AG10803 (cell line): Measurements from ENCODE around the gene TNFRSF18.

Experiments used
- DNase-seq: peaks from one replicate; pipeline ENCODE4 v3.0.0; 2010; ENCODE audit warnings: low read depth
- H3K4me3 ChIP-seq: 2 replicates; pipeline ENCODE4 v1.5.1; 2011; ENCODE audit warnings: mild to moderate bottlenecking, low read length, control low read depth
- TF ChIP-seq, protein P1 (sequence below): conservative IDR thresholded peaks from 2 replicates; pipeline ENCODE4 v1.5.1; 2011; ENCODE audit warnings: mild to moderate bottlenecking, low read length, control low read depth, inconsistent platforms

Gene TNFRSF18

DNA sequence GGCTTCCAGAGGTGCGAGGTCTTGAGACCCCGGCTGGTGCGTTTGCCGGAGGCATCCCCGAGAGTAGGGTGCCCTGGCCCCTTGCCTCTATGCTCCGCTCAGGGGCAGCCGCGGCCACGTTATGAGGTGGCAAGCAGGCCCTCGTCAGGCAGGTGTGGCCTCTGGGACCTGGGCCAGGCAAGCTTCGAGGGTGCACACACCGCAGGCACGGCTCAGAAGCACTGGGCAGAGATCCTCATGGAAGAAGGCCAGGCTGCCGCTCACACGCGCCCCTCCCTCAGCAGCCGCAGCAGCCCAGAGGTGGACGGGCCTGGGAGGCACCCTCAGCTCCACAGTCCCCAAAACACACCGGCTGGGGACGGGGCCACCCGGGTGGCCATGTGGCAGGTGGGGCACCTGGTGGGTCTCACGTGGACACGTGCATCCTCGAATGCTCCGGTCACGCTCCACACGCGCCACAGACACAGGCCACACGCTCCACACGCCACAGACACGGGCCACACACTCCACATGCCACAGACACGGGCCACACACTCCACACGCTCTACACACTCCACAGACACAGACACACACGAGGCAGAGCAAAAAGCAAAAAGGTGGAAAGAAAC is 18.9 kb upstream of the TNFRSF18 start:
- TF ChIP-seq, protein P1, sequence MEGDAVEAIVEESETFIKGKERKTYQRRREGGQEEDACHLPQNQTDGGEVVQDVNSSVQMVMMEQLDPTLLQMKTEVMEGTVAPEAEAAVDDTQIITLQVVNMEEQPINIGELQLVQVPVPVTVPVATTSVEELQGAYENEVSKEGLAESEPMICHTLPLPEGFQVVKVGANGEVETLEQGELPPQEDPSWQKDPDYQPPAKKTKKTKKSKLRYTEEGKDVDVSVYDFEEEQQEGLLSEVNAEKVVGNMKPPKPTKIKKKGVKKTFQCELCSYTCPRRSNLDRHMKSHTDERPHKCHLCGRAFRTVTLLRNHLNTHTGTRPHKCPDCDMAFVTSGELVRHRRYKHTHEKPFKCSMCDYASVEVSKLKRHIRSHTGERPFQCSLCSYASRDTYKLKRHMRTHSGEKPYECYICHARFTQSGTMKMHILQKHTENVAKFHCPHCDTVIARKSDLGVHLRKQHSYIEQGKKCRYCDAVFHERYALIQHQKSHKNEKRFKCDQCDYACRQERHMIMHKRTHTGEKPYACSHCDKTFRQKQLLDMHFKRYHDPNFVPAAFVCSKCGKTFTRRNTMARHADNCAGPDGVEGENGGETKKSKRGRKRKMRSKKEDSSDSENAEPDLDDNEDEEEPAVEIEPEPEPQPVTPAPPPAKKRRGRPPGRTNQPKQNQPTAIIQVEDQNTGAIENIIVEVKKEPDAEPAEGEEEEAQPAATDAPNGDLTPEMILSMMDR = no peak
- no peak overlapping the region for H3K4me3 ChIP-seq
- DNase-seq = no peak

DNA sequence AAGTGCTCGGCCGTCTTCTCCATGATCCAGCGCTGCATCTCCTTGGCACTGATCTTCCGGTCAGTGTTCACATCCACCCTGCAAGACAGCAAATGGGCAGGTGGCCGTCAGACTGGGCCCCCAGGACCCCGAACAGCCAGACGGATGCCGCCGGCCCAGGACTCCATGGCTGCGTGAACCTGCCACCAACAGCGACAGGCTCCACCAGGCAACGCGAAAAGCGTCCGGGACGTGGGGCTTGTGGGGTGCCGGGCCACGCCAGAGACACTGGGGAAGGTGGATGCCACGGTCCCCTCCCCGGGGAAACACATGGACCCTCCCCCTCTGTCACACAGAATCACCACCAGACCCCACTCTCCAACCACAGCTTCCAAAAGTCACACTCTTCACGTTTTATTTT is 17.5 kb upstream of the TNFRSF18 start:
- no peak for DNase-seq
- TF ChIP-seq, protein P1 = no peak
- no peak overlapping the region for H3K4me3 ChIP-seq

DNA sequence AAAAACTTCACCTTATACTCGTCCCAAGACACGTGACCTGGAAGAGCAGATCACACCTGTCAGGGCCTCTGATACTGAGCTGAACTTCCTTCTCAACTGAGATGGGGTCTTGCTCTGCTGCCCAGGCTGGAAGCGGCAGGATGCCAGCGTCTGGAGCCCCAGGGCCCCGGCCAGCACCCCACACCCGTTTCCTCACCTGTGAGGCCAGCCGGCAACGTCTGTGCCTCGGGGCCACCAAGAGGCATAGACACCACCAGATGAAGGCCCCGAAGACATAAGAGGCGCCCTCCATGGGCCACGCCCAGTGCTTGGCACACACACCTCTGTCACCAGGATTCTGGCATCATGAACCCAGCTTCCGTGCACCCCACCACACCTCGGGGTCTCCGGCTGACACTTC is 16.9 kb upstream of the TNFRSF18 start:
- TF ChIP-seq, protein P1 = no peak
- DNase-seq = no peak
- no peak overlapping the region for H3K4me3 ChIP-seq

DNA sequence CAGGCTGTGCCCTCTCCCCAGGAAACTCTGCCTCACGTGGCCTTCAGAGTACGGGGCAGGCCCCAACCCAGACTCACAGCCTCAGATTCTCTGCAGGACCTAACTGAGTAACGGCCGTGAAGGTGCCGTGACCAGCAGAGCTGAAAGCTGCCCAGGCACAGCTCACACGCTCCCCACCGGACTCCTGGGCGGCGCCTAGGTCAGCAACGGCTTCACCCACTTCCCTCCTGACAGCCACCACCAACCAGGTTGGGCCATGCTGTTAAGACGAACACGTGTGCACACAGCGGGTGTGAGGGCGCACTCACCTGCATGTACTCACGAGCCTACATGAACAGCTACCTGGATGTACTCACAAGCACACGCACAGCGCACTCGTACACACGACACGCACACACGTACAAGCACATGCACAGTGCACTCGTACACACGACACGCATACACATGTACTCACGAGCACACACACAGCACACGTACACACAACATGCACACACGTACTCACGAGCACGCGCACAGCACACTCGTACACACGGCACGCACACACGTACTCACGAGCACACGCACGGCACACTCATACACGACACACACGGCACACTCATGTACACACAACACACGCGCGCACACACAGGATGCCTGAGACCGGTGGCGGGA is 16.3 kb upstream of the TNFRSF18 start:
- no peak overlapping the region for H3K4me3 ChIP-seq
- TF ChIP-seq, protein P1 = no peak

DNA sequence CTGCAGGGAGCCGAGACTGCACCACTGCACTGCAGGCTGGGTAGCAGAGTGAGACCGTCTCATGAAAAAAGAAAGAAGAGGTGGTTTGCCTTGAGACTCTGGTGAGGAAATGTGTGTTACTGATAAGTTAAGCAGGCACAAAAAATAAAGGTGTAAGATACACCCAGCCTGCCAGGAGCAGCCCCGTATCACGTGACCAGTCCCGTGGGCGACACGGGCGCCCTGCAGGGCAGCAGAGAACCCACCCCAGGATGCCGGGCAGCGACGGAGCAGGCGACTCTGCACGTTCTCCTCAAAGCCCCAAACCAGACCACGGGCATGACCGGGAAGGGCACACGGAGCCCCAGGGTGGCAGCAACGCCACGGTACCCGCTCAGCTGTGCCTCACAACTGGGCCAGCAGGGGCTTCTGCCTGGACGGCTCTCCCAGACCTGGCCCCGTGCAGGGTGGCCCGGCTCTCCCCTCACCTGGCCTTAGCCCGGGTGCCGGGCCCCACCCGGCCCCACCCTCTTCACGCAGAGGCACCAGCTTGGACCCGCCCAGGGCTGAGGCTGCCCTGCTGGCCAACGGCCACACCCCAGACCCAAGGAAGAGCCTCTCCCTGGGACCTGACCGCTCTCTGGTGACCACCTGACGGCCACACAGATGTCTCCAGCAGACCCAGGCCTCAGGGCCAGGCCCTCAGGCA is 15.6 kb upstream of the TNFRSF18 start:
- TF ChIP-seq, protein P1 = no peak
- no peak overlapping the region for H3K4me3 ChIP-seq
- DNase-seq = no peak

More for the DNA sequence above, 16.3 kb upstream of the TNFRSF18 start:
- DNase-seq = no peak

DNA sequence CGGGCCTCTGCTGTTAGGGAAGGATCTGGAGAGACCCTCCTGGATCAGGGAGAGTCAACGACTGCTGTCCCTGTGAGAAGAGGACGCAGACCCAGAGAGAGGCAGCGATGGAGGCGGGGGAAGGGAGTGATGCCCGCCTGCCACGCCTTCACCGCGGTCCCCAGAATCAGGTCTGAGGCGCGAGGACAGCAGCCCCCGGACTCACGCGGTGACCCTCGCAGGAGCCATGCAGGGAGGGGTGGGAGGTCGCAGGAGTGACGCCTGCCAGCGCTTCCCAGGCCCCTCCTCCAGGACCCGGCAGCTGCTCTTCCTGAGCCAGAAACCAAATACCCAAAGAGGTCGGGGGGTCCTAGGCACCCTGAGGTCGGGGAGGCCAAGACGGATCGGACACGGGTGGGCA is 13.8 kb upstream of the TNFRSF18 start:
- TF ChIP-seq, protein P1 = no peak
- no peak for DNase-seq
- no peak overlapping the region for H3K4me3 ChIP-seq

DNA sequence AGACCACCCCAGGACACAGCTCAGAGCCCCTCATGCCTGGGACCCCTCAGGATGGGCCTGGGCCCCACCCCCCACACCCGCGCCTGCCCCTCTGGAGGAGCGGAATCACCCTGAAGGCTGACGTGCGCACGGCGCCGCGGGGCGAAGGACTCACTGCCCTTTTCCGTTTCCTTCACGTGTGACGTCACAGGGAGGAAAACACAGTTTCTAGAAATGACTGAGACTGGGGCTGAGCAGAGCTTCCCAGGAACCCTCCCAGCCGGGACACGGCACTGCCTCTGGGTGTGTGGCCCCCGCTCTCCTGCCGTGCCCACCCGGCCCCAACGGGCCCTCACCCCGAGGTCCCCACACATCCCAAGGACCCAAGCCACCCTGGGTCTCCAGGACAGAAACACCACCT is 12.9 kb upstream of the TNFRSF18 start:
- TF ChIP-seq, protein P1 = no peak
- DNase-seq = no peak
- no peak overlapping the region for H3K4me3 ChIP-seq
